ENCODE data around the gene ZBTB4. TPM values are rescaled to one million over a fixed set of nuclear protein-coding genes. Genes with fewer than 3 reads are reported as not detected.
A peak's percentile ranks its signal among the peaks of the same experiment; 100 is the strongest.

The ZBTB4 gene
- total and polyA plus RNA-seq, 9 of the 15 experiments (the other 6 are each of a cell fraction or from before 2014, with no cell fraction given) = 0.92 to 6.9 (median 3.3) TPM

- 93% methylated on average over 3 of the region's 3 CpGs for WGBS (ENCODE audit: insufficient coverage, low coverage, missing lambda C conversion rate)
- Histone ChIP-seq H3K9ac (ENCODE audit: insufficient read depth in 1 of 2, low read depth in 2 of 2, low read length in 2 of 2) (no peak overlapping the region), H3K79me2 (ENCODE audit: control insufficient read depth, insufficient read depth, low read length) (no peaks in the 10 kb centered on the region; the same call in 2 of the 3 replicates), H3K4me1 (replicated peaks in 1 of 2; ENCODE audit: control insufficient read depth in 2 of 2, insufficient read depth in 2 of 2, low read length in 2 of 2) (peaks cover 0 to 18% of the 10 kb centered on the region in 2 experiments; a peak in 3 of 5 replicates), H3K9me1 (ENCODE audit: control insufficient read depth, insufficient read depth, low read length) (no peaks in the 10 kb centered on the region), H3K9me3 (replicated peaks; ENCODE audit: control insufficient read depth, insufficient read depth, low read depth, low read length) (no peaks in the 10 kb centered on the region), H3K27me3 (ENCODE audit: control insufficient read depth in 2 of 2, insufficient read depth in 2 of 2, low read length in 2 of 2) (no peaks in the 10 kb centered on the region), H2AFZ (ENCODE audit: low read depth, low read length) (no peak overlapping the region), H3K4me3 (no peak overlapping the region), H4K20me1 (replicated peaks; ENCODE audit: control insufficient read depth, insufficient read depth, low read length) (no peaks in the 10 kb centered on the region), H3K27ac (ENCODE audit: extremely low read depth, low read depth, low read length) (no peak overlapping the region), H3K4me2 (ENCODE audit: insufficient read depth, low read length) (no peak overlapping the region), H3K36me3 (ENCODE audit: control insufficient read depth, insufficient read depth, low read length) (peaks cover 24% of the 10 kb centered on the region; the same call in 1 of the 3 replicates)
- intact Hi-C loops (cut with micrococcal nuclease) (no loop called here), in situ Hi-C loops (cut with MboI) (no loop called here)
- CTCF ChIA-PET (ENCODE audit: low intra/inter-chr PET ratio) = no interaction called here
- no TSS peak for BruUV-seq (replicated peaks)
- no peak for FAIRE-seq
- POLR2A ChIA-PET = interaction anchor here (1.4 to 2.1 kb wide), 3 partner anchors 11 to 16 kb away, joined by 6 to 7 read pairs (median 6); no protein-coding TSS in a partner anchor
- ATAC-seq = no peak
- no peak for DNase-seq (ENCODE audit: extremely low read depth in 1 of 4, low spot score in 3 of 4)
- TF ChIP-seq ARID3B (CRISPR knock-in tag; IDR thresholded peaks at IDR 0.05; ENCODE audit: borderline replicate concordance) (no peak), SIN3A (IDR thresholded peaks at IDR 0.05; ENCODE audit: borderline replicate concordance in 2 of 2, control insufficient read depth in 1 of 2, low read depth in 2 of 2, low read length in 2 of 2) (no peak), YBX1 (IDR thresholded peaks at IDR 0.05) (no peak), LCOR (CRISPR knock-in tag; IDR thresholded peaks at IDR 0.05) (no peak), MYC (IDR thresholded peaks at IDR 0.05; ENCODE audit: low read depth, low read length) (no peak), MYC (CRISPR knock-in tag; IDR thresholded peaks at IDR 0.05; ENCODE audit: borderline replicate concordance, low read depth) (no peak), BRF2 (IDR thresholded peaks at IDR 0.05; ENCODE audit: borderline replicate concordance, insufficient read depth, insufficient read length) (no peak), YY1 (IDR thresholded peaks at IDR 0.05; ENCODE audit: borderline replicate concordance in 1 of 3, control insufficient read depth in 1 of 3, extremely low read depth in 1 of 3, insufficient read depth in 3 of 3, insufficient read length in 1 of 3, insufficient replicate concordance in 2 of 3, low read depth in 1 of 3, low read length in 2 of 3) (peak in 2 of 3 experiments; percentile 43 to 84), PRDM10 (IDR thresholded peaks at IDR 0.05; ENCODE audit: partially characterized antibody) (peak; percentile 88), L3MBTL2 (IDR thresholded peaks at IDR 0.05) (no peak), ZNF561 (CRISPR knock-in tag; conservative IDR thresholded peaks at IDR 0.05) (no peak), EWSR1 (IDR thresholded peaks at IDR 0.05; ENCODE audit: borderline replicate concordance, low read depth, partially characterized antibody) (no peak), PHF20 (IDR thresholded peaks at IDR 0.05; ENCODE audit: partially characterized antibody) (no peak)
Measured at GRCh38 chr17:7459961-7460545, 19.4 kb downstream of the ZBTB4 start.
